HG03280 (cell line): Measurements from ENCODE around the gene HNRNPC.
"Not testable (repeated sequence)": the region's sequence is repeated elsewhere in the genome, so short reads cannot be mapped to it uniquely, and the experiment has no call there.

Source experiments
- ATAC-seq: cut with Tn5 transposase; IDR thresholded peaks from one replicate; pipeline ENCODE4 v1.9.1; 2021; ENCODE audit warnings: mild to moderate bottlenecking, moderate library complexity; ENCODE audit not compliant: unreplicated experiment

Gene HNRNPC

GRCh38 chr14:21194597-21194996 lies 74.6 kb downstream of the HNRNPC start:
- ATAC-seq: no peak

- ATAC-seq: no peak
Measured at GRCh38 chr14:21192875-21193535, 76.2 kb downstream of the HNRNPC start.

GRCh38 chr14:21192447-21192822 lies 76.8 kb downstream of the HNRNPC start:
- no peak for ATAC-seq

- ATAC-seq: peak; percentile 80
Measured at GRCh38 chr14:21191809-21192446, 77.3 kb downstream of the HNRNPC start.

GRCh38 chr14:21191261-21191808 lies 77.9 kb downstream of the HNRNPC start:
- no peak for ATAC-seq

GRCh38 chr14:21185491-21185890 lies 83.8 kb downstream of the HNRNPC start:
- ATAC-seq: no peak

GRCh38 chr14:21184254-21184653 lies 85.0 kb downstream of the HNRNPC start:
- no peak for ATAC-seq

- no peak for ATAC-seq
Measured at GRCh38 chr14:21182166-21182565, 87.1 kb downstream of the HNRNPC start.

- ATAC-seq: no peak
Measured at GRCh38 chr14:21171128-21171527, 98.1 kb downstream of the HNRNPC start.

GRCh38 chr14:21169573-21169972 lies 99.7 kb downstream of the HNRNPC start:
- no peak for ATAC-seq

- ATAC-seq: no peak
Measured at GRCh38 chr14:21168055-21168454, 101.2 kb downstream of the HNRNPC start.

GRCh38 chr14:21165670-21166069 lies 103.6 kb downstream of the HNRNPC start:
- ATAC-seq: not testable (repeated sequence)

GRCh38 chr14:21165002-21165605 lies 104.1 kb downstream of the HNRNPC start:
- ATAC-seq: not testable (repeated sequence)

- ATAC-seq: no peak
Measured at GRCh38 chr14:21163871-21164291, 105.4 kb downstream of the HNRNPC start.

- ATAC-seq: no peak
Measured at GRCh38 chr14:21162081-21162480, 107.2 kb downstream of the HNRNPC start.

- ATAC-seq: no peak
Measured at GRCh38 chr14:21160061-21160610, 109.1 kb downstream of the HNRNPC start.
